GM23338 (cell line): ENCODE results near the gene TEX51. TPM values are rescaled to one million over a fixed set of nuclear protein-coding genes. Genes with fewer than 3 reads are reported as not detected.

Experiments used
- ATAC-seq: fragments of 200-7000 bp; cut with Tn5 transposase; 3 replicates; pipeline ENCODE4 v1.9.1; 2020
- DNase-seq: peaks from one replicate; pipeline ENCODE4 v3.0.0-alpha.2; 2015; ENCODE audit warnings: low spot score
- H2AFZ ChIP-seq: fragments of 200-600 bp; sonication (generic); 2 replicates; pipeline ENCODE4 v1.8.0; 2016; ENCODE audit warnings: antibody characterized with exemption, mild to moderate bottlenecking, moderate library complexity
- H3F3A ChIP-seq: fragments of 200-600 bp; sonication (generic); replicated peaks from 2 replicates; pipeline ENCODE4 v1.8.0; 2017; ENCODE audit warnings: antibody characterized with exemption, mixed run types, low read depth
- H3K27ac ChIP-seq: fragments of 200-600 bp; sonication (generic); 2 replicates; pipeline ENCODE4 v1.6.1; 2016; ENCODE audit warnings: low read depth
- H3K27me3 ChIP-seq: fragments of 200-600 bp; sonication (generic); 2 replicates; pipeline ENCODE4 v1.8.0; 2016; ENCODE audit warnings: mild to moderate bottlenecking, mixed run types, moderate library complexity; ENCODE audit not compliant: insufficient read depth
- H3K36me3 ChIP-seq: fragments of 200-600 bp; sonication (generic); 2 replicates; pipeline ENCODE4 v1.8.0; 2016; ENCODE audit warnings: mild to moderate bottlenecking; ENCODE audit not compliant: insufficient read depth
- H3K4me1 ChIP-seq: fragments of 200-600 bp; sonication (generic); 2 replicates; pipeline ENCODE4 v1.8.0; 2016; ENCODE audit warnings: mild to moderate bottlenecking, moderate library complexity; ENCODE audit not compliant: insufficient read depth
- H3K4me2 ChIP-seq: fragments of 200-600 bp; sonication (generic); 2 replicates; pipeline ENCODE4 v1.7.1; 2017; ENCODE audit warnings: mixed run types
- H3K4me3 ChIP-seq: fragments of 200-600 bp; sonication (generic); 2 replicates; pipeline ENCODE4 v1.6.1; 2016; ENCODE audit warnings: mixed run types
- H3K79me2 ChIP-seq: fragments of 200-600 bp; sonication (generic); replicated peaks from 2 replicates; pipeline ENCODE4 v1.8.0; 2017; ENCODE audit warnings: mild to moderate bottlenecking; ENCODE audit not compliant: insufficient read depth
- H3K9me2 ChIP-seq: fragments of 200-600 bp; sonication (generic); 2 replicates; pipeline ENCODE4 v1.8.0; 2017; ENCODE audit not compliant: insufficient read depth
- H4K20me1 ChIP-seq: fragments of 200-600 bp; sonication (generic); replicated peaks from 2 replicates; pipeline ENCODE4 v1.8.0; 2017; ENCODE audit warnings: mild to moderate bottlenecking; ENCODE audit not compliant: insufficient read depth
- H3K27ac Mint-ChIP-seq: 2 replicates; pipeline ENCODE4 v1.8.0; 2020; ENCODE audit warnings: inconsistent platforms, mild to moderate bottlenecking, moderate library complexity, mixed read lengths
- H3K27me3 Mint-ChIP-seq: 3 replicates; pipeline ENCODE4 v1.8.0; 2022; ENCODE audit warnings: low read depth, mild to moderate bottlenecking, moderate library complexity, mixed read lengths, inconsistent platforms; ENCODE audit not compliant: insufficient read depth, poor library complexity
- H3K36me3 Mint-ChIP-seq: 3 replicates; pipeline ENCODE4 v1.8.0; 2021; ENCODE audit warnings: low read depth, mild to moderate bottlenecking, inconsistent platforms, moderate library complexity, mixed read lengths
- H3K4me1 Mint-ChIP-seq: 3 replicates; pipeline ENCODE4 v1.8.0; 2020; ENCODE audit warnings: mild to moderate bottlenecking, inconsistent platforms, mixed read lengths
- H3K4me3 Mint-ChIP-seq: 3 replicates; pipeline ENCODE4 v1.8.0; 2021; ENCODE audit warnings: moderate library complexity, mild to moderate bottlenecking, inconsistent platforms, mixed read lengths
- H3K9me3 Mint-ChIP-seq: 3 replicates; pipeline ENCODE4 v1.8.0; 2020; ENCODE audit warnings: moderate library complexity, mild to moderate bottlenecking, inconsistent platforms, mixed read lengths
- CREB1 ChIP-seq: fragments of 250-450 bp; sonication (Bioruptor Pico); IDR thresholded peaks from 2 replicates; pipeline ENCODE4 v1.5.0; 2020; ENCODE audit warnings: low read depth, mild to moderate bottlenecking, moderate library complexity
- CTCF ChIP-seq, 2 experiments: fragments of 200-600 bp in 1 of 2; sonication (generic) in 1 of 2; conservative IDR thresholded peaks; 2 replicates each; pipeline versions ENCODE4 v1.5.1 to v1.6.1; 2016 to 2017; ENCODE audit warnings: antibody characterized with exemption in 2 of 2, low read depth in 2 of 2, mild to moderate bottlenecking in 2 of 2, moderate library complexity in 1 of 2
- EZH2 ChIP-seq: fragments of 200-600 bp; sonication (generic); IDR thresholded peaks from one replicate; pipeline ENCODE4 v1.8.0; 2017; ENCODE audit warnings: antibody characterized with exemption, mild to moderate bottlenecking, low read depth; ENCODE audit not compliant: unreplicated experiment
- EZH2phosphoT487 ChIP-seq: fragments of 200-600 bp; sonication (generic); IDR thresholded peaks from one replicate; pipeline ENCODE4 v1.8.1; 2018; ENCODE audit warnings: antibody characterized with exemption; ENCODE audit not compliant: unreplicated experiment
- JUNB ChIP-seq: IDR thresholded peaks from one replicate; pipeline ENCODE4 v1.6.1; 2016; ENCODE audit warnings: antibody characterized with exemption; ENCODE audit not compliant: unreplicated experiment
- NANOG ChIP-seq: IDR thresholded peaks from 2 replicates; pipeline ENCODE4 v1.6.1; 2016; ENCODE audit warnings: antibody characterized with exemption, borderline replicate concordance
- POLR2AphosphoS5 ChIP-seq: IDR thresholded peaks from 2 replicates; pipeline ENCODE4 v1.6.1; 2016; ENCODE audit warnings: antibody characterized with exemption, low read depth
- REST ChIP-seq: IDR thresholded peaks from one replicate; pipeline ENCODE4 v1.6.1; 2018; ENCODE audit warnings: antibody characterized with exemption; ENCODE audit not compliant: unreplicated experiment
- STAT1 ChIP-seq: IDR thresholded peaks from one replicate; pipeline ENCODE4 v1.6.1; 2016; ENCODE audit warnings: antibody characterized with exemption; ENCODE audit not compliant: unreplicated experiment
- ZNF114 ChIP-seq: fragments of 250-450 bp; sonication (Bioruptor Pico); IDR thresholded peaks from 2 replicates; pipeline ENCODE4 v1.5.0; 2020; ENCODE audit warnings: mild to moderate bottlenecking, moderate library complexity
- ZNF331 ChIP-seq: fragments of 250-450 bp; sonication (Bioruptor Pico); IDR thresholded peaks from 2 replicates; pipeline ENCODE4 v1.5.0; 2020; ENCODE audit warnings: low read depth, mild to moderate bottlenecking, moderate library complexity
- polyA plus RNA-seq: library from polyadenylated mRNA; unstranded; fragments of >200 nt; fragmentation: Nextera tagmentation; extraction: Ambion mirVana; gene quantifications from 2 replicates; pipeline ENCODE4 v1.2.1, GENCODE V29; 2016
- total RNA-seq: library from RNA; depleted of rRNA; stranded (reverse); fragments of >200 nt; shearing (Covaris generic); gene quantifications from 2 replicates; pipeline ENCODE4 v1.2.3, GENCODE V29; 2014
- TF ChIP-seq, protein P1 (sequence below): IDR thresholded peaks from 2 replicates; pipeline ENCODE4 v1.6.1; 2016; ENCODE audit warnings: antibody characterized with exemption
- TF ChIP-seq, protein P2 (sequence below): fragments of 250-450 bp; sonication (Bioruptor Pico); IDR thresholded peaks from 2 replicates; pipeline ENCODE4 v1.5.0; 2020; ENCODE audit warnings: mild to moderate bottlenecking, moderate library complexity

The TEX51 gene
- total and polyA plus RNA-seq, 2 experiments from 2014 or later = not detected

- peaks cover 2% of the 10 kb centered on the region for H3K27me3 Mint-ChIP-seq
- Histone ChIP-seq H3K4me1 (no peaks in the 10 kb centered on the region), H3K27me3 (no peaks in the 10 kb centered on the region), H3F3A (no peaks in the 10 kb centered on the region), H3K79me2 (no peaks in the 10 kb centered on the region), H3K36me3 (no peaks in the 10 kb centered on the region; the same call in 1 of the 2 replicates), H3K9me2 (no peaks in the 10 kb centered on the region), H4K20me1 (no peaks in the 10 kb centered on the region), H3K27ac (no peak overlapping the region), H3K4me2 (no peak overlapping the region), H3K4me3 (no peak overlapping the region), H2AFZ (no peak overlapping the region)
- DNase-seq (no peak), ATAC-seq (no peak)
- no peak overlapping the region for H3K27ac Mint-ChIP-seq
- peaks cover 10% of the 10 kb centered on the region for H3K9me3 Mint-ChIP-seq
- no peak for TF ChIP-seq EZH2
- no peak for TF ChIP-seq ZNF114 (CRISPR knock-in tag)
- no peak for TF ChIP-seq CTCF (conservative IDR thresholded peaks at IDR 0.05; ENCODE audit: low read depth in 2 of 2)
- no peak for TF ChIP-seq JUNB
- no peak for TF ChIP-seq ZNF331 (CRISPR knock-in tag)
- no peak for TF ChIP-seq NANOG
- no peak for TF ChIP-seq POLR2AphosphoS5
- TF ChIP-seq STAT1 = no peak
- no peak for TF ChIP-seq EZH2phosphoT487
- TF ChIP-seq CREB1 (CRISPR knock-in tag) = no peak
- TF ChIP-seq, protein P1, sequence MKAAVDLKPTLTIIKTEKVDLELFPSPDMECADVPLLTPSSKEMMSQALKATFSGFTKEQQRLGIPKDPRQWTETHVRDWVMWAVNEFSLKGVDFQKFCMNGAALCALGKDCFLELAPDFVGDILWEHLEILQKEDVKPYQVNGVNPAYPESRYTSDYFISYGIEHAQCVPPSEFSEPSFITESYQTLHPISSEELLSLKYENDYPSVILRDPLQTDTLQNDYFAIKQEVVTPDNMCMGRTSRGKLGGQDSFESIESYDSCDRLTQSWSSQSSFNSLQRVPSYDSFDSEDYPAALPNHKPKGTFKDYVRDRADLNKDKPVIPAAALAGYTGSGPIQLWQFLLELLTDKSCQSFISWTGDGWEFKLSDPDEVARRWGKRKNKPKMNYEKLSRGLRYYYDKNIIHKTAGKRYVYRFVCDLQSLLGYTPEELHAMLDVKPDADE = no peak
- TF ChIP-seq REST = no peak
- TF ChIP-seq, protein P2, sequence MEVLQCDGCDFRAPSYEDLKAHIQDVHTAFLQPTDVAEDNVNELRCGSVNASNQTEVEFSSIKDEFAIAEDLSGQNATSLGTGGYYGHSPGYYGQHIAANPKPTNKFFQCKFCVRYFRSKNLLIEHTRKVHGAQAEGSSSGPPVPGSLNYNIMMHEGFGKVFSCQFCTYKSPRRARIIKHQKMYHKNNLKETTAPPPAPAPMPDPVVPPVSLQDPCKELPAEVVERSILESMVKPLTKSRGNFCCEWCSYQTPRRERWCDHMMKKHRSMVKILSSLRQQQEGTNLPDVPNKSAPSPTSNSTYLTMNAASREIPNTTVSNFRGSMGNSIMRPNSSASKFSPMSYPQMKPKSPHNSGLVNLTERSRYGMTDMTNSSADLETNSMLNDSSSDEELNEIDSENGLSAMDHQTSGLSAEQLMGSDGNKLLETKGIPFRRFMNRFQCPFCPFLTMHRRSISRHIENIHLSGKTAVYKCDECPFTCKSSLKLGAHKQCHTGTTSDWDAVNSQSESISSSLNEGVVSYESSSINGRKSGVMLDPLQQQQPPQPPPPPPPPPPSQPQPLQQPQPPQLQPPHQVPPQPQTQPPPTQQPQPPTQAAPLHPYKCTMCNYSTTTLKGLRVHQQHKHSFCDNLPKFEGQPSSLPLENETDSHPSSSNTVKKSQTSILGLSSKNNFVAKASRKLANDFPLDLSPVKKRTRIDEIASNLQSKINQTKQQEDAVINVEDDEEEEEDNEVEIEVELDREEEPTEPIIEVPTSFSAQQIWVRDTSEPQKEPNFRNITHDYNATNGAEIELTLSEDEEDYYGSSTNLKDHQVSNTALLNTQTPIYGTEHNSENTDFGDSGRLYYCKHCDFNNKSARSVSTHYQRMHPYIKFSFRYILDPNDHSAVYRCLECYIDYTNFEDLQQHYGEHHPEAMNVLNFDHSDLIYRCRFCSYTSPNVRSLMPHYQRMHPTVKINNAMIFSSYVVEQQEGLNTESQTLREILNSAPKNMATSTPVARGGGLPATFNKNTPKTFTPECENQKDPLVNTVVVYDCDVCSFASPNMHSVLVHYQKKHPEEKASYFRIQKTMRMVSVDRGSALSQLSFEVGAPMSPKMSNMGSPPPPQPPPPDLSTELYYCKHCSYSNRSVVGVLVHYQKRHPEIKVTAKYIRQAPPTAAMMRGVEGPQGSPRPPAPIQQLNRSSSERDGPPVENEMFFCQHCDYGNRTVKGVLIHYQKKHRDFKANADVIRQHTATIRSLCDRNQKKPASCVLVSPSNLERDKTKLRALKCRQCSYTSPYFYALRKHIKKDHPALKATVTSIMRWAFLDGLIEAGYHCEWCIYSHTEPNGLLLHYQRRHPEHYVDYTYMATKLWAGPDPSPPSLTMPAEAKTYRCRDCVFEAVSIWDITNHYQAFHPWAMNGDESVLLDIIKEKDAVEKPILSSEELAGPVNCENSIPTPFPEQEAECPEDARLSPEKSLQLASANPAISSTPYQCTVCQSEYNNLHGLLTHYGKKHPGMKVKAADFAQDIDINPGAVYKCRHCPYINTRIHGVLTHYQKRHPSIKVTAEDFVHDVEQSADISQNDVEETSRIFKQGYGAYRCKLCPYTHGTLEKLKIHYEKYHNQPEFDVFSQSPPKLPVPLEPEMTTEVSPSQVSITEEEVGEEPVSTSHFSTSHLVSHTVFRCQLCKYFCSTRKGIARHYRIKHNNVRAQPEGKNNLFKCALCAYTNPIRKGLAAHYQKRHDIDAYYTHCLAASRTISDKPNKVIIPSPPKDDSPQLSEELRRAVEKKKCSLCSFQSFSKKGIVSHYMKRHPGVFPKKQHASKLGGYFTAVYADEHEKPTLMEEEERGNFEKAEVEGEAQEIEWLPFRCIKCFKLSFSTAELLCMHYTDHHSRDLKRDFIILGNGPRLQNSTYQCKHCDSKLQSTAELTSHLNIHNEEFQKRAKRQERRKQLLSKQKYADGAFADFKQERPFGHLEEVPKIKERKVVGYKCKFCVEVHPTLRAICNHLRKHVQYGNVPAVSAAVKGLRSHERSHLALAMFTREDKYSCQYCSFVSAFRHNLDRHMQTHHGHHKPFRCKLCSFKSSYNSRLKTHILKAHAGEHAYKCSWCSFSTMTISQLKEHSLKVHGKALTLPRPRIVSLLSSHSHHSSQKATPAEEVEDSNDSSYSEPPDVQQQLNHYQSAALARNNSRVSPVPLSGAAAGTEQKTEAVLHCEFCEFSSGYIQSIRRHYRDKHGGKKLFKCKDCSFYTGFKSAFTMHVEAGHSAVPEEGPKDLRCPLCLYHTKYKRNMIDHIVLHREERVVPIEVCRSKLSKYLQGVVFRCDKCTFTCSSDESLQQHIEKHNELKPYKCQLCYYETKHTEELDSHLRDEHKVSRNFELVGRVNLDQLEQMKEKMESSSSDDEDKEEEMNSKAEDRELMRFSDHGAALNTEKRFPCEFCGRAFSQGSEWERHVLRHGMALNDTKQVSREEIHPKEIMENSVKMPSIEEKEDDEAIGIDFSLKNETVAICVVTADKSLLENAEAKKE (CRISPR knock-in tag) = no peak
- H3K4me3 Mint-ChIP-seq = no peak overlapping the region
- peaks cover 3% of the 10 kb centered on the region; the same call in 2 of the 3 replicates for H3K4me1 Mint-ChIP-seq
- peaks cover 5% of the 10 kb centered on the region for H3K36me3 Mint-ChIP-seq
These were observed 18.4 kb upstream of the TEX51 start for GRCh38 chr2:126880324-126880723.
